GM12872 (cell line): Measurements from ENCODE around the gene DTNB.

Source experiments
- CTCF ChIP-seq: IDR thresholded peaks from 3 replicates; pipeline ENCODE4 v1.5.1; 2011; ENCODE audit warnings: low read depth, mild to moderate bottlenecking, low read length, moderate library complexity; ENCODE audit not compliant: insufficient read depth

The DTNB gene

GRCh38 chr2:25551316-25551715, 122.1 kb downstream of the DTNB start:
- no peak for TF ChIP-seq CTCF

- TF ChIP-seq CTCF: no peak
These were observed 124.8 kb downstream of the DTNB start for GRCh38 chr2:25548601-25549000.

GRCh38 chr2:25546852-25547251, 126.5 kb downstream of the DTNB start:
- no peak for TF ChIP-seq CTCF

GRCh38 chr2:25545899-25546298, 127.5 kb downstream of the DTNB start:
- TF ChIP-seq CTCF: no peak

- TF ChIP-seq CTCF: no peak
These were observed 128.9 kb downstream of the DTNB start for GRCh38 chr2:25544445-25544844.

GRCh38 chr2:25543939-25544338, 129.4 kb downstream of the DTNB start:
- no peak for TF ChIP-seq CTCF

- no peak for TF ChIP-seq CTCF
These were observed 132.0 kb downstream of the DTNB start for GRCh38 chr2:25541378-25541777.

GRCh38 chr2:25539136-25539535, 134.2 kb downstream of the DTNB start:
- no peak for TF ChIP-seq CTCF
